ENCODE results near the gene TENM4. TPM values are rescaled to one million over a fixed set of nuclear protein-coding genes. Genes with fewer than 3 reads are reported as not detected.
A peak's percentile ranks its signal among the peaks of the same experiment; 100 is the strongest.

TENM4 gene
- polyA plus RNA-seq, 1 donor from 2014 or later, result 16.8 TPM

- Histone ChIP-seq H3K79me2 (replicated peaks; ENCODE audit: insufficient read depth, low read length) (no peaks in the 10 kb centered on the region), H3K9me2 (ENCODE audit: insufficient read depth, low read length) (no peaks in the 10 kb centered on the region)
Observed at GRCh38 chr11:78914503-78914902, 526.3 kb downstream of the TENM4 start.

DNA sequence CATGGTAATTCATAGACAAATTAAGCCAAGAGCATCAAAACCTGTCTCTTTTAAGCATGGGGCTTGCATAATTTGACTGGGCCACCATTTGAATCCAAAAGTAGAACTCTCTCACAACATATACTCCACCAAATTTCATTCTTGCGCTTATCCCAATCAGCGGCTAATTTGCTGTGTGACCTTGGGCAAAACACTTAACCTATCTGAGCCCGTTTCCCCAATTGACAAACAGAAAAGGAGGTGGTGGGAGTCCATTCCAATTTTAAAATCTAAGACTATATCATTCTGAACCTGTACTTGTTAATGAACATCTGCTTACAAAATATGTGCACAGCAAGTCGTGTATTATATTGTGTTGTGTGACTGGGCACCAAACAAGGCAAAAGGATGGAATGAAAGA, 528.1 kb downstream of the TENM4 start:
- Histone ChIP-seq H3K27ac (ENCODE audit: low read length) (no peak overlapping the region), H3K9me3 (ENCODE audit: low read length) (no peaks in the 10 kb centered on the region), H3K79me2 (replicated peaks; ENCODE audit: insufficient read depth, low read length) (no peaks in the 10 kb centered on the region), H3K4me3 (ENCODE audit: low read length) (no peak overlapping the region), H4K20me1 (ENCODE audit: insufficient read depth) (no peaks in the 10 kb centered on the region), H2AFZ (ENCODE audit: low read depth, low read length) (no peak overlapping the region), H3K27me3 (ENCODE audit: insufficient read depth, low read depth, low read length) (no peaks in the 10 kb centered on the region), H3F3A (ENCODE audit: insufficient read depth, low read length, poor library complexity, severe bottlenecking) (no peaks in the 10 kb centered on the region), H3K9ac (ENCODE audit: low read length) (no peak overlapping the region), H3K36me3 (ENCODE audit: insufficient read depth, low read length) (no peaks in the 10 kb centered on the region), H3K9me2 (ENCODE audit: insufficient read depth, low read length) (no peaks in the 10 kb centered on the region), H3K4me2 (ENCODE audit: low read length) (no peak overlapping the region)
- no peak for TF ChIP-seq EZH2 (IDR thresholded peaks at IDR 0.05; ENCODE audit: borderline replicate concordance, insufficient read depth, low read length, poor library complexity, severe bottlenecking)
- TF ChIP-seq, protein P1, sequence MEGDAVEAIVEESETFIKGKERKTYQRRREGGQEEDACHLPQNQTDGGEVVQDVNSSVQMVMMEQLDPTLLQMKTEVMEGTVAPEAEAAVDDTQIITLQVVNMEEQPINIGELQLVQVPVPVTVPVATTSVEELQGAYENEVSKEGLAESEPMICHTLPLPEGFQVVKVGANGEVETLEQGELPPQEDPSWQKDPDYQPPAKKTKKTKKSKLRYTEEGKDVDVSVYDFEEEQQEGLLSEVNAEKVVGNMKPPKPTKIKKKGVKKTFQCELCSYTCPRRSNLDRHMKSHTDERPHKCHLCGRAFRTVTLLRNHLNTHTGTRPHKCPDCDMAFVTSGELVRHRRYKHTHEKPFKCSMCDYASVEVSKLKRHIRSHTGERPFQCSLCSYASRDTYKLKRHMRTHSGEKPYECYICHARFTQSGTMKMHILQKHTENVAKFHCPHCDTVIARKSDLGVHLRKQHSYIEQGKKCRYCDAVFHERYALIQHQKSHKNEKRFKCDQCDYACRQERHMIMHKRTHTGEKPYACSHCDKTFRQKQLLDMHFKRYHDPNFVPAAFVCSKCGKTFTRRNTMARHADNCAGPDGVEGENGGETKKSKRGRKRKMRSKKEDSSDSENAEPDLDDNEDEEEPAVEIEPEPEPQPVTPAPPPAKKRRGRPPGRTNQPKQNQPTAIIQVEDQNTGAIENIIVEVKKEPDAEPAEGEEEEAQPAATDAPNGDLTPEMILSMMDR (IDR thresholded peaks at IDR 0.05; ENCODE audit: poor library complexity, severe bottlenecking), result no peak
- no peak for TF ChIP-seq EP300 (conservative IDR thresholded peaks at IDR 0.05; ENCODE audit: poor library complexity, severe bottlenecking)

More at GRCh38 chr11:78914503-78914902, 526.3 kb downstream of the TENM4 start:
- H3K9me3 ChIP-seq (ENCODE audit: low read length), result no peaks in the 10 kb centered on the region
- H3K27ac ChIP-seq (ENCODE audit: low read length), result no peak overlapping the region
- peak overlapping the region; percentile 16 for H3K4me3 ChIP-seq (ENCODE audit: low read length)
- no peak overlapping the region for H3K9ac ChIP-seq (ENCODE audit: low read length)
- H3K27me3 ChIP-seq (ENCODE audit: insufficient read depth, low read depth, low read length), result no peaks in the 10 kb centered on the region
- H3K36me3 ChIP-seq (ENCODE audit: insufficient read depth, low read length), result no peaks in the 10 kb centered on the region
- H2AFZ ChIP-seq (ENCODE audit: low read depth, low read length), result no peak overlapping the region
- no peak overlapping the region for H3K4me2 ChIP-seq (ENCODE audit: low read length)
- TF ChIP-seq MXI1 (conservative IDR thresholded peaks at IDR 0.05; ENCODE audit: poor library complexity, severe bottlenecking) (no peak), POLR2AphosphoS5 (IDR thresholded peaks at IDR 0.05) (no peak), EP300 (conservative IDR thresholded peaks at IDR 0.05; ENCODE audit: poor library complexity, severe bottlenecking) (no peak), REST (IDR thresholded peaks at IDR 0.05; ENCODE audit: borderline replicate concordance) (no peak), TAF1 (IDR thresholded peaks at IDR 0.05; ENCODE audit: low read depth) (no peak), SMC3 (conservative IDR thresholded peaks at IDR 0.05; ENCODE audit: poor library complexity) (no peak)
- TF ChIP-seq, protein P1 (IDR thresholded peaks at IDR 0.05; ENCODE audit: poor library complexity, severe bottlenecking), result no peak
- no peaks in the 10 kb centered on the region for H4K20me1 ChIP-seq (ENCODE audit: insufficient read depth)
- H3F3A ChIP-seq (ENCODE audit: insufficient read depth, low read length, poor library complexity, severe bottlenecking), result no peaks in the 10 kb centered on the region
